Lower lobe of right lung (tissue), 2 donors: ENCODE results near the gene MYL12B. TPM values are rescaled to one million over a fixed set of nuclear protein-coding genes. Genes with fewer than 3 reads are reported as not detected.

Source experiments
- ATAC-seq, 2 donors: fragments of 200-7000 bp; cut with Tn5 transposase; one replicate each; pipeline ENCODE4 v1.9.1; 2020 to 2022; ENCODE audit warnings: mild to moderate bottlenecking in 2 of 2, moderate library complexity in 2 of 2
- DNase-seq: peaks from one replicate; pipeline ENCODE4 v3.0.0-alpha.2; 2020
- H3K27ac ChIP-seq: fragments of 200-600 bp; one replicate; pipeline ENCODE4 v1.8.0; 2022
- H3K27me3 ChIP-seq: fragments of 200-600 bp; one replicate; pipeline ENCODE4 v1.8.0; 2022; ENCODE audit warnings: low read depth
- H3K36me3 ChIP-seq: fragments of 200-600 bp; one replicate; pipeline ENCODE4 v1.8.0; 2022; ENCODE audit warnings: mild to moderate bottlenecking
- H3K4me1 ChIP-seq: fragments of 200-600 bp; one replicate; pipeline ENCODE4 v1.8.0; 2022
- H3K4me3 ChIP-seq: fragments of 200-600 bp; one replicate; pipeline ENCODE4 v1.8.0; 2022; ENCODE audit warnings: mild to moderate bottlenecking
- H3K9me3 ChIP-seq: fragments of 200-600 bp; one replicate; pipeline ENCODE4 v1.8.0; 2022
- CTCF ChIP-seq: fragments of 200-600 bp; IDR thresholded peaks from one replicate; pipeline ENCODE4 v1.8.0; 2022; ENCODE audit warnings: antibody characterized with exemption, mild to moderate bottlenecking
- intact Hi-C: fragments of 100-400 bp; cut with DNase I; formaldehyde crosslinking; loops from one replicate; pipeline ENCODE4 v1.11.0; 2022
- total RNA-seq: library from RNA; stranded (reverse); fragmentation: NEBNext Ultra II Directional; extraction: Animal tissue kit (Norgen Biotek cat#: 25700); gene quantifications from one replicate; pipeline ENCODE4 v1.2.1, GENCODE V29; 2021
- donor health status: DM: no; HTN: yes; CAD: no; lungs with severe emphysema.

The MYL12B gene
- total RNA-seq, 1 donor from 2014 or later = 318 TPM

- intact Hi-C loops = no loop called here
- no peak for TF ChIP-seq CTCF
- Histone ChIP-seq H3K27ac (no peak overlapping the region), H3K27me3 (no peaks in the 10 kb centered on the region), H3K4me1 (no peaks in the 10 kb centered on the region), H3K4me3 (no peak overlapping the region), H3K36me3 (no peaks in the 10 kb centered on the region), H3K9me3 (no peaks in the 10 kb centered on the region)
- DNase-seq (no peak), ATAC-seq (no peak)
Observed at GRCh38 chr18:3319399-3319798, 57.5 kb downstream of the MYL12B start.

GRCh38 chr18:3319894-3320454, 58.0 kb downstream of the MYL12B start:
- Histone ChIP-seq H3K36me3 (no peaks in the 10 kb centered on the region), H3K27ac (no peak overlapping the region), H3K9me3 (no peaks in the 10 kb centered on the region), H3K27me3 (no peaks in the 10 kb centered on the region), H3K4me3 (no peak overlapping the region), H3K4me1 (no peaks in the 10 kb centered on the region)
- DNase-seq (no peak), ATAC-seq (no peak)
- intact Hi-C loops = no loop called here
- no peak for TF ChIP-seq CTCF

GRCh38 chr18:3321133-3321812, 59.3 kb downstream of the MYL12B start:
- no peaks in the 10 kb centered on the region for H3K27me3 ChIP-seq
- H3K4me3 ChIP-seq = no peak overlapping the region
- H3K27ac ChIP-seq = no peak overlapping the region
- ATAC-seq (no peak), DNase-seq (no peak)
- TF ChIP-seq CTCF = no peak
- H3K9me3 ChIP-seq = no peaks in the 10 kb centered on the region
- intact Hi-C loops = no loop called here
- H3K4me1 ChIP-seq = no peaks in the 10 kb centered on the region
- H3K36me3 ChIP-seq = no peaks in the 10 kb centered on the region

- H3K4me3 ChIP-seq = no peak overlapping the region
- TF ChIP-seq CTCF = no peak
- DNase-seq (no peak), ATAC-seq (no peak)
- no peaks in the 10 kb centered on the region for H3K36me3 ChIP-seq
- H3K4me1 ChIP-seq = no peaks in the 10 kb centered on the region
- no peak overlapping the region for H3K27ac ChIP-seq
- H3K9me3 ChIP-seq = no peaks in the 10 kb centered on the region
- H3K27me3 ChIP-seq = no peaks in the 10 kb centered on the region
- intact Hi-C loops = no loop called here
Observed at GRCh38 chr18:3323900-3324299, 62.0 kb downstream of the MYL12B start.

Other genes with a start within 250 kb of the MYL12B start
- 51.1 TPM for gene LPIN2, start 249.0 kb upstream of the MYL12B start, total RNA-seq
- 5.0 TPM for gene MYOM1, start 42.2 kb upstream of the MYL12B start, total RNA-seq
- 481 TPM for gene MYL12A, start 14.3 kb upstream of the MYL12B start, total RNA-seq
- 45.8 TPM for gene TGIF1, start 188.0 kb downstream of the MYL12B start, total RNA-seq